HG02943 (cell line): Measurements from ENCODE around the gene ANO3.
"Not testable (repeated sequence)": the region's sequence is repeated elsewhere in the genome, so short reads cannot be mapped to it uniquely, and the experiment has no call there.

Experiments
- ATAC-seq: cut with Tn5 transposase; IDR thresholded peaks from one replicate; pipeline ENCODE4 v1.9.1; 2021; ENCODE audit warnings: mild to moderate bottlenecking, low read depth, moderate library complexity; ENCODE audit not compliant: unreplicated experiment

The ANO3 gene

DNA sequence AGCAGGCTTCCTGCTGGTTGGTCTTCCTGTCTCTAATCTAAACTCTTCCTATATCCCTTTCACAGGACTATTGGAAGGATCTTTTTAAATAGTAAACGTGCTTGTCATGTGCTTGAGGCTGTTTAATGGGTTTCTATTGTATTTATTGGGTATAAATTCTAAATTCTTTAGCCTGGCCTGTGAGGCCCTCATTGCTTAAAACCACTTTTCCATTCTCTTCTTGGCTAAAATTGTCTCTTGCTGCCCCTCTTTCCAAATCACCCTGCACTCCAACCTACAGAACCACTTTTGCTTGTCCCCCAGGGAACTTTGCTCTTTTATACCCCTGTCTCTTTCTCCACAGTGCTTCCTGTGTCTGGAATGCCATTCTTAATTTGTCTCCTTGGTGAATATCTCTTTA lies 286.5 kb downstream of the ANO3 start:
- no peak for ATAC-seq

- no peak for ATAC-seq
Measured at GRCh38 chr11:26620282-26621045, 288.5 kb downstream of the ANO3 start.

DNA sequence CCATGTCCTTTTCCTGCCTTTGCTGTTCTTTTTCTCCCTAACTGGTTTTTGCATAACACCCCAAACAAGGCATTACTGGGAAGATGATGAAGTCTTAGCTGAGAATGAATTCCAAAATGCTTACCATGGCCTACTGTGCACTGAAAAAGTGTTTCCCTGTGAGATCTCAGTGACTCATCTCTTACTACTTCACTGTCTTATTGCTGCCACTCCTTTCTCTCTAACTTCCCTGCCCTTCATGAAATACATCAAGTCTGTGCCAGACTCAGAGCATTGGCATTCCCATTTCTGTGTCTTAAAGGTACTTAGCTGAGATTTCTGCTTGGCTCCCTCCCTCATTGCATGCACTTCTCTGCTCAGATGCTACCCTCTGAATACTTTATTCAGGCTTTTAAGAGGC lies 289.2 kb downstream of the ANO3 start:
- no peak for ATAC-seq

GRCh38 chr11:26622181-26622580 lies 290.3 kb downstream of the ANO3 start:
- ATAC-seq: no peak

DNA sequence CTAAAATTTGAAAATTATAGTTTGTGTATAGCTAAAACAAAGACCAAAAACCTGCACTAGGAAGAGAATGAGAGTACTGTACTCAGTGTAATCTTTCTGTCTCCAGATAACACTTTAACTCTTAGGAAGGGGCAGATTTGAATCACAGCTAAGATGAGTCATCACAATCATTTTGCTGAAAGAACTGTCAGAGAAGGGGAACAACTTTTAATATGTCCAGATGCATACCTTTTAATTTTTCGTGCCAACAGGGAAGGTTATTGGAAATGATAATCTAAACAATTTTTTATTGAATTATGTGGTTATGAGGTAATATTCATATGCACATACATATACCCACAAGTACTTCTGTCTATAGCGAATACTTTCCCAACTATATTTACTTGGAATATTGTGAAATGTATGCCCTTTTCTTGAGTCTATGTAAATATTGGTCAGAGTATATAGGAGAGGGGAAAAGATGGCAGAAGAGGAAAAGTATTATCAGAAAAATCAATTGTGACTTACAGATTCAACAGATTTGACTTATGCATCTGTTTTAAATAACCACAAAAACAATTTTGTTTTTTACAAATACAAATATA lies 291.2 kb downstream of the ANO3 start:
- ATAC-seq: no peak

DNA sequence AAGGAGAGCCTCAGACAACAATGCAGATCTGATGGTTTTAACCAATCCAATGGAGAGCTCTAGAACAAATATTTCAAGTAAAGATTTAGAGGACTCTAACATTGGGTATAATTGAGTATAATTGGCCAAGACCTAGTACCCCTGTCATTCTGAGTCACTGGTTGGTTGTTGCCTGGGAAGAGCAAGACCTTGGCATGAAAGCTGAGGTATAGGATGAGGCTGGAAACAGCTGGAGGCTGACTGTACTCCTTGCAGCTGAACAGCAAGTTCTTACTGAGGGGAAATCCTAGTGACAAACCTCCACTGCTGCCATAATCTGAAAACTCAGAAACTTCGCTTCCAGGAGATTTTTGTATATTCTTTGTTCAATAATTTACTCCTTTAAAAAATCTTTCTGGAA lies 294.4 kb downstream of the ANO3 start:
- no peak for ATAC-seq

- ATAC-seq: no peak
Measured at GRCh38 chr11:26632691-26633159, 300.8 kb downstream of the ANO3 start.

DNA sequence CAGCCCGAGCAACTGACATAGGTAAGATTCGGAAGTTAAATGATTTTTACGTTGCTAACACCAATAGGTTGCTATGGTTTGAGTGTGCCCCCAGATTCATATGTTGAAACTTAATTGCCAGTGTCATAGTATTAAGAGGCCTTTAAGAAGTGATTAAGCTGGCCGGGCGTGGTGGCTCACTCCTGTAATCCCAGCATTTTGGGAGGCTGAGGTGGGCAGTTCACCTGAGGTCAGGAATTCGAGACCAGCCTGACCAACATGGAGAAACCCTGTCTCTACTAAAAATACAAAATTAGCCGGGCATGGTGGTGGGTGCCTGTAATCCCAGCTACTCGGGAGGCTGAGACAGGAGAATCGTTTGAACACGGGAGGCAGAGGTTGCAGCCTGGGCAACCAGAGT lies 311.4 kb downstream of the ANO3 start:
- not testable (repeated sequence) for ATAC-seq

- peak; percentile 89 for ATAC-seq
Measured at GRCh38 chr11:26649884-26650283, 318.0 kb downstream of the ANO3 start.

GRCh38 chr11:26651916-26652315 lies 320.0 kb downstream of the ANO3 start:
- no peak for ATAC-seq

- no peak for ATAC-seq
Measured at GRCh38 chr11:26655287-26655686, 323.4 kb downstream of the ANO3 start.

GRCh38 chr11:26662916-26663315 lies 331.0 kb downstream of the ANO3 start:
- ATAC-seq: no peak

DNA sequence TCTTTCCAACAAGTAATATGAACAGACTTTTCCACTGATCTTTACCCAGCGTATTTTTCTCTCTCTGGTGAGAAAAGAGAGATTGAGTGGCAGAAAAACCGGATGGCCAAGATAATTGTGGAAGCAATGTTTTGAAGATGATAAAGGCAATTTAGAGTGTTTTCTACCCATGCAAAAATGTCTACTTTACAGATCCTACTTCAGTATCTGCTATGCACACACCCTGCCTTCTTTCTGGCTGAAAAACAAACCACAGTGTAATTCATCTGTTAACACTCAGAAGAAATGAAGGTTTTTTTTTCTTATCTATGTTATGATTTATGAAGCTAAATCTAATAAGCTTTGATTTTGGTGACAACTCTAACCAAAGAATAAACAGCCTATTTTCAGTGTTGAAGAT lies 333.1 kb downstream of the ANO3 start:
- ATAC-seq: no peak

DNA sequence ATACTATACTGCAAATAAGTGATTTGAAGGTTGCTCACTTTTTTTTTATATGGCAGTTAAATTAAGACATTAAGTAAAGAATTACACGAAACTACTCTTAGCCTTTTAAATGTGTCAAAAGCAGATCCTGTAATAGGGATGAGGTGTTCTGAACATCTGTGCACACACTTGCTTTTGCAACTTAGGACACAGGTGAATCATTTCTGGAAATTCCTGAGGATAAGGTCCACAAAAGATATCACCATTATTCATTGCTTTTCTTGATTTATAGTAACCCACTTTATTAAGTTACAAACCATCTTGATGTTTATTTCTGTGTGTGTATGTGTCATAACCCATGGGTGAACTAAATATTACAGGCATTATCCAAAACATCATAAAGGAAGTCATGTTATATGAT lies 334.0 kb downstream of the ANO3 start:
- ATAC-seq: no peak

DNA sequence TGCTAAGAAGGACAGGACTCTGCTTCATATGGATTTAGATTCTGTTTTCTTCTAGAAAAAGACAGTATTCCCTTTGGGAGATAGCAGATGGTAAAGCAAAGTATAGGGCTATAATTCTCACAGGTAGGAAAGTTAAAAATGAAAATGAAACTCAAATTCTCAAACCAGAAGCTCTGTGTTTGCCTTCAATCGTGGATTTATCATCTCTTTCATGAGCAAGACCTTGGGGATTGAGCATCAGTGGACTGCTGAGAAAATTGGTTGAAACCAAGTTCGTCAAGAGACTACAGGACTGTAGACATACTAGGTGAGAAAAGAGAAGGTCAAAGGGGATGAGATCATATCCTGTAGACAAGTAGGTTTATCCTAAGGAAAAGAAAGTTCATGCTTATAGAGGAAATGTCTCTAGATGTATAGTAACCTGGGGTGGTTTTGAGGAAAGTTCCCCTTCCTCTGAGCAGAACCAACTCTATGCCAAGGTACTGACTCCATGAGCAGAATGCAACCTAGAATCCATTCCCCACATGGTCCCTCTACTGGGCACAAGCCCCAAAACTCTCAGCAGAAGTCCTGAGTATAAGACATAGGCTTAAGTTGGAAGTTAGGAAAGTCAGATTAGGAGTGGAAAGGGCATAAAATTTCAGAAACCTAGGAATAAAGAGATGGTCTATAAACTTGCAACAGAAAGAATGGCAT lies 343.5 kb downstream of the ANO3 start:
- ATAC-seq: no peak

DNA sequence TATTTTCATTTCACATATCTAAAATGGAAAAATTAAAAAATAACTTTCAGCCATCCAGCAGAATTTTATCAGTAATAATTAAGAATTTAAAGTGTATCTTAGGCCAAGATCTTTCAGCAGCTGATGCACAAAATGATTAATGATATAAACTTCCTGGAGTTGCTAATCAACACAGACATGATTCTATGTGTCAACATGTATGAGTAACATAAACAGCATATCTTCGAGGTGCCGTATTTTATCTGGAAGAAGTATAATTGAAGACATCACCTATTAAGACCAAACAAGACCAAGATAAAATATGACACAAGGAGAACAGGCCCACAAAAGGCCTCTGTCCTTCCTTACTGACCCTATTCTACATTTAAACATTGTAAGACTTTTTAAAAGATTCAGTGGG lies 344.7 kb downstream of the ANO3 start:
- ATAC-seq: no peak

DNA sequence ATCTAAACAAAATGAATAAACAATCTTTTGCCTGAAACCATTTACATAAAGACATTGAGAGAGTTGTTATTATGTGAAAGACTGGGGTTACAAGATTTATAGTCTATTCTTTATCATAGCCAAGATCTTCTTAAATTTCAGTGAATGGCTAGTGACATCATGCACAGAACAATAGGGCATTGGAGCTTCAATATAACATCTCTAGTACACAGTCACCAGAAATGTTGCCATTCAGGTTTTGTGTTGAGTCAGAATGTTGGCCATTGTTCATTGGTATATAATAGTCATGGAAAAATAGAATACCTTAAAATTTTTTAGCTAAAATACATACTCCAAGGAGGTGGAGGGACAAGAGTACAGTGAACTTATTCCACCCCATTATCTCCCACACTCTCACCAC lies 345.6 kb downstream of the ANO3 start:
- no peak for ATAC-seq

- ATAC-seq: no peak
Measured at GRCh38 chr11:26687351-26687750, 355.4 kb downstream of the ANO3 start.

- ATAC-seq: no peak
Measured at GRCh38 chr11:26688701-26689100, 356.8 kb downstream of the ANO3 start.

- no peak for ATAC-seq
Measured at GRCh38 chr11:26696330-26696729, 364.4 kb downstream of the ANO3 start.

DNA sequence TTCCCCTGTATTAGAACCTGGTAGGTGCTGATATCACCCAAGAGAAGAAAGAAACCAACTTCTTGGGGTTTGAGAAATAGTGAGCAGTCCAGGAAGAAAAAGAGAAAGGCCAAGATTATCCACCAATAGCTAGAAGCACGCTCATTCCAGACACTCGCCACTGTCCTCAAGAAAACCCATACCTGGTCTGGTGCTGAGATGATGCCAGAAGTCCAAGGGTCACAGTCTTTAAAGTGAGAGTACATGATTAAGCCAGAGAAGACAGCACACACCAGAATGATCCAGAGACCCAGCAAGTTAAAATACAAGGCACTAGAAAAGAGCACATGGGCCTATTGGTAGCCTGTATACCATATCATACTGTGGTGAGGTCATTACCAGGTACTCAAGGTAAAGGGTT lies 366.3 kb downstream of the ANO3 start:
- ATAC-seq: no peak
